ENCODE measurements around the gene EPHX1.

- TF ChIP-seq, protein P1, sequence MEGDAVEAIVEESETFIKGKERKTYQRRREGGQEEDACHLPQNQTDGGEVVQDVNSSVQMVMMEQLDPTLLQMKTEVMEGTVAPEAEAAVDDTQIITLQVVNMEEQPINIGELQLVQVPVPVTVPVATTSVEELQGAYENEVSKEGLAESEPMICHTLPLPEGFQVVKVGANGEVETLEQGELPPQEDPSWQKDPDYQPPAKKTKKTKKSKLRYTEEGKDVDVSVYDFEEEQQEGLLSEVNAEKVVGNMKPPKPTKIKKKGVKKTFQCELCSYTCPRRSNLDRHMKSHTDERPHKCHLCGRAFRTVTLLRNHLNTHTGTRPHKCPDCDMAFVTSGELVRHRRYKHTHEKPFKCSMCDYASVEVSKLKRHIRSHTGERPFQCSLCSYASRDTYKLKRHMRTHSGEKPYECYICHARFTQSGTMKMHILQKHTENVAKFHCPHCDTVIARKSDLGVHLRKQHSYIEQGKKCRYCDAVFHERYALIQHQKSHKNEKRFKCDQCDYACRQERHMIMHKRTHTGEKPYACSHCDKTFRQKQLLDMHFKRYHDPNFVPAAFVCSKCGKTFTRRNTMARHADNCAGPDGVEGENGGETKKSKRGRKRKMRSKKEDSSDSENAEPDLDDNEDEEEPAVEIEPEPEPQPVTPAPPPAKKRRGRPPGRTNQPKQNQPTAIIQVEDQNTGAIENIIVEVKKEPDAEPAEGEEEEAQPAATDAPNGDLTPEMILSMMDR (IDR thresholded peaks at IDR 0.05) = peak in 3 of 5 experiments; percentile 14 to 20 (median 18)
- TF ChIP-seq POLR2A (IDR thresholded peaks at IDR 0.05) (no peak), POLR2AphosphoS5 (IDR thresholded peaks at IDR 0.05) (no peak), EP300 (IDR thresholded peaks at IDR 0.05; ENCODE audit: low read depth) (no peak)
These were observed 1.9 kb downstream of the EPHX1 start for GRCh38 chr1:225811622-225812487.

Data from transverse colon (tissue), 4 donors.